A673 (cell line): ENCODE data around the gene GGT5. TPM values are rescaled to one million over a fixed set of nuclear protein-coding genes. Genes with fewer than 3 reads are reported as not detected.
"Not testable (repeated sequence)": the region's sequence is repeated elsewhere in the genome, so short reads cannot be mapped to it uniquely, and the experiment has no call there.

Source experiments
- BruUV-seq: library from RNA; stranded (reverse); fragments of 400-500 nt; replicated peaks from 2 replicates; lab custom pipeline; 2021; lab: Mats Ljungman, UMichigan
- CTCF ChIA-PET: fragments of 300-600 bp; sonication (Branson Sonifier 250); formaldehyde crosslinking; loops from one replicate; lab custom pipeline; 2022; ENCODE audit warnings: antibody characterized with exemption; lab: Charles Lee
- POLR2A ChIA-PET: fragments of 300-600 bp; sonication (Branson Sonifier 250); formaldehyde crosslinking; loops from one replicate; lab custom pipeline; 2022; ENCODE audit warnings: antibody characterized with exemption; ENCODE audit not compliant: low non-redundant PET; lab: Charles Lee
- DNase-seq: peaks from one replicate; pipeline ENCODE4 v3.0.0-alpha.2; 2015; ENCODE audit warnings: low spot score
- H3K27ac ChIP-seq: fragments of 200-600 bp; sonication (generic); 2 replicates; pipeline ENCODE4 v1.5.1; 2016; ENCODE audit warnings: mixed run types, low read depth, mild to moderate bottlenecking, mixed read lengths, antibody characterized with exemption, low read length; ENCODE audit not compliant: poor library complexity, severe bottlenecking
- H3K27me3 ChIP-seq: fragments of 200-600 bp; sonication (generic); replicated peaks from 2 replicates; pipeline ENCODE4 v1.6.1; 2017; ENCODE audit warnings: mixed run types, low read depth, mild to moderate bottlenecking, mixed read lengths, antibody characterized with exemption, low read length; ENCODE audit not compliant: insufficient read depth, poor library complexity
- H3K36me3 ChIP-seq: fragments of 200-600 bp; sonication (generic); 2 replicates; pipeline ENCODE4 v1.6.1; 2016; ENCODE audit warnings: mixed run types, mild to moderate bottlenecking, mixed read lengths, antibody characterized with exemption, low read length; ENCODE audit not compliant: insufficient read depth, poor library complexity, severe bottlenecking
- H3K4me1 ChIP-seq: fragments of 200-600 bp; sonication (generic); 2 replicates; pipeline ENCODE4 v1.6.1; 2017; ENCODE audit warnings: mixed run types, mild to moderate bottlenecking, mixed read lengths, antibody characterized with exemption, low read length; ENCODE audit not compliant: insufficient read depth, poor library complexity, severe bottlenecking
- H3K4me3 ChIP-seq: fragments of 200-600 bp; sonication (generic); 2 replicates; pipeline ENCODE4 v1.5.1; 2016; ENCODE audit warnings: low read depth, mixed run types, mild to moderate bottlenecking, mixed read lengths, low read length; ENCODE audit not compliant: poor library complexity, severe bottlenecking
- H3K9me3 ChIP-seq: fragments of 200-600 bp; sonication (generic); 2 replicates; pipeline ENCODE4 v1.6.1; 2016; ENCODE audit warnings: mixed run types, low read depth, mild to moderate bottlenecking, mixed read lengths, antibody characterized with exemption, low read length; ENCODE audit not compliant: poor library complexity, severe bottlenecking
- EZH2 ChIP-seq: fragments of 200-600 bp; sonication (generic); IDR thresholded peaks from 2 replicates; pipeline ENCODE4 v1.6.1; 2017; ENCODE audit warnings: borderline replicate concordance, low read depth, mild to moderate bottlenecking, mixed read lengths, antibody characterized with exemption, low read length; ENCODE audit not compliant: poor library complexity, severe bottlenecking
- intact Hi-C: fragments of 100-400 bp; cut with micrococcal nuclease; formaldehyde crosslinking; loops from one replicate; pipeline ENCODE4 v1.10.0; 2022; ENCODE audit not compliant: unreplicated experiment
- total RNA-seq: library from RNA; stranded (reverse); gene quantifications from 2 replicates; pipeline ENCODE4 v1.2.3, GENCODE V29; 2021
- TF ChIP-seq, protein P1 (sequence below): fragments of 300-800, 200-600 bp; sonication (generic); conservative IDR thresholded peaks from 2 replicates; pipeline ENCODE4 v1.5.1; 2017; ENCODE audit warnings: low read depth, mild to moderate bottlenecking, antibody characterized with exemption, low read length, moderate library complexity, mixed read lengths

GGT5 gene
- total RNA-seq, 1 experiment from 2014 or later = not detected

DNA sequence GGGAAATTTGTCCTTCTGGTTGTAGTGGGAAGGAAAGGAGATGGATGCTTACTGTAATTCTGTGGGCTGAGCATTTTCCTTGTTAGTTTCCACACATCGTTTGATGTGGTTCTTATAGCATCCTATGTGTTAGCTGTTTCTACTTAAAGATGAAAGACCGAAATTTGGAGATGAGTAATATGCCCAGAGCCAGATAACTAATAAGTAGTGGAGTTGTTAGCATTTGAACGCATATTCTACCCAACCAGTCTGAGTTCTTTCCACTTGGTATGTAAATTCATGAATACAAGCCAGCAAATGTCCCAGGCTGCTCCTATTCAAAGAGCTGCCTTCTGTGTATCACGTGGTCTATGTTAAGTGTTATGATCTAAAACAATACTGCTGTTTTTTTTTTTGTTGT lies 40.4 kb upstream of the GGT5 start:
- TF ChIP-seq, protein P1, sequence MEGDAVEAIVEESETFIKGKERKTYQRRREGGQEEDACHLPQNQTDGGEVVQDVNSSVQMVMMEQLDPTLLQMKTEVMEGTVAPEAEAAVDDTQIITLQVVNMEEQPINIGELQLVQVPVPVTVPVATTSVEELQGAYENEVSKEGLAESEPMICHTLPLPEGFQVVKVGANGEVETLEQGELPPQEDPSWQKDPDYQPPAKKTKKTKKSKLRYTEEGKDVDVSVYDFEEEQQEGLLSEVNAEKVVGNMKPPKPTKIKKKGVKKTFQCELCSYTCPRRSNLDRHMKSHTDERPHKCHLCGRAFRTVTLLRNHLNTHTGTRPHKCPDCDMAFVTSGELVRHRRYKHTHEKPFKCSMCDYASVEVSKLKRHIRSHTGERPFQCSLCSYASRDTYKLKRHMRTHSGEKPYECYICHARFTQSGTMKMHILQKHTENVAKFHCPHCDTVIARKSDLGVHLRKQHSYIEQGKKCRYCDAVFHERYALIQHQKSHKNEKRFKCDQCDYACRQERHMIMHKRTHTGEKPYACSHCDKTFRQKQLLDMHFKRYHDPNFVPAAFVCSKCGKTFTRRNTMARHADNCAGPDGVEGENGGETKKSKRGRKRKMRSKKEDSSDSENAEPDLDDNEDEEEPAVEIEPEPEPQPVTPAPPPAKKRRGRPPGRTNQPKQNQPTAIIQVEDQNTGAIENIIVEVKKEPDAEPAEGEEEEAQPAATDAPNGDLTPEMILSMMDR = no peak
- TF ChIP-seq EZH2 = no peak
- intact Hi-C loops = no loop called here
- Histone ChIP-seq H3K27ac (no peak overlapping the region), H3K36me3 (no peaks in the 10 kb centered on the region), H3K27me3 (no peaks in the 10 kb centered on the region), H3K9me3 (no peaks in the 10 kb centered on the region), H3K4me1 (peaks cover 20% of the 10 kb centered on the region), H3K4me3 (no peak overlapping the region)
- ChIA-PET POLR2A (no interaction called here), CTCF (no interaction called here)
- no peak for DNase-seq
- no TSS peak for BruUV-seq

DNA sequence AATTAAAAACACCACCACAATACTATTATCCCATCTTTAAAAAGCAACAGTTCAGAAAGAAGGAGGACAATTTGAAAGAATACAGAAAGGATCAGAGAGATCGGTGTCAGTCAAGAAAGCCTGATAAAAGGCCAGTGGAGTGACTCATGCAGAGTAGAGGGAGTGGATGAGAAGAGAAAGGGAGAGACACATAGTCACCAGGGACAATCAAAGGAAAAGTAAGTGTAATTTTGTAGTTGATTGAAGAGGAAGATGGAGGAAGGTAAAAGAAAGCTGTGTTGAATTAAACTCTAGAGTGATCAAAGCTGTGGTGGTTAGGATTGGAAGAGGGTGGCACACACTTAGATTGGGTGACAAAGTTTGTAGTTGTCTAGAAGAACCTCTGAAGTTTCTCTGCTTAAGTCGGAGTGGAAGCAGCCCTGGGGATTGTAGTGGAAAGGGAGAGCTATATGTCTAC lies 39.9 kb upstream of the GGT5 start:
- Histone ChIP-seq H3K36me3 (no peaks in the 10 kb centered on the region), H3K9me3 (no peaks in the 10 kb centered on the region), H3K4me3 (no peak overlapping the region), H3K27me3 (no peaks in the 10 kb centered on the region), H3K27ac (no peak overlapping the region), H3K4me1 (peaks cover 20% of the 10 kb centered on the region)
- ChIA-PET CTCF (no interaction called here), POLR2A (no interaction called here)
- no peak for TF ChIP-seq EZH2
- TF ChIP-seq, protein P1 = no peak
- DNase-seq = no peak
- BruUV-seq = no TSS peak
- intact Hi-C loops = no loop called here

DNA sequence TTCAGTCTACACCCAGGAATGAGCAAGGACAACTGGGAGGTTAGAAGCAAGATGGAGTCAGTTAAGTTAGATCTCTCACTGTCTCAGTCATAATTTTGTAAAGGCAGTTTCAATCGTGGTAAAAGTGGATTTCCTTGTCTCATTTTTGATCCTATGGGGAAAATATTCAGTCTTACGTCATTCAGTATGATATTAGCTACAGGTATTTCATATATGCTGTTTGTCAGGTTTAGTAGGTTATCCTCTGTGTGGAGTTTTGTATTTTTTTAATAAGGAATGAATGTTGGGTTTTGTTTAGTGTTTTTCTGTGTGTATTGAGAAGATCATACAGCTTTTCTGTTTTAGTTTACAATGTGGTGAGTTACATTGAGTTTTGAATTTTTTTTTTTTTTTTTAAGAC lies 37.5 kb upstream of the GGT5 start:
- Histone ChIP-seq H3K4me1 (peaks cover 5% of the 10 kb centered on the region), H3K27me3 (no peaks in the 10 kb centered on the region), H3K4me3 (no peak overlapping the region), H3K27ac (no peak overlapping the region), H3K9me3 (no peaks in the 10 kb centered on the region), H3K36me3 (no peaks in the 10 kb centered on the region)
- CTCF ChIA-PET = no interaction called here
- TF ChIP-seq, protein P1 = no peak
- no peak for TF ChIP-seq EZH2
- POLR2A ChIA-PET = no interaction called here
- no TSS peak for BruUV-seq
- intact Hi-C loops = no loop called here
- no peak for DNase-seq

DNA sequence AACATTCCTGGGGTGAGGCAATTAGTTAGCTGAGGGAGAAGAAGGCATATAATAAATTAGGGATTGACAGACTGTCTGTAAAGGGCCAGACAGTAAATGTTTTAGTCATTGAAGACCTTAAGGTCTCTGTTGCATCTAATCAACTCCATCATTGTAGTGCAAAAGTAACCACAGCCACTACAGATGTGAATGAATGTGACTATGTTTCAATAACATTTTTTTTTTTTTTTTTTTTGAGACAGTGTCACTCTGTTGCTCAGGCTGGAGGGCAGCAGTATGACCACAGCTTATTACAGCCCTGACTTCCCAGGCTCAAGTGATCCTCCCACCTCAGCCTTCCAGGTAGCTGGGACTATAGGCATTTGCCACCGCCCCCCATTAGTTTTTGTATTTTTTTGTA lies 35.5 kb upstream of the GGT5 start:
- H3K27me3 ChIP-seq, H3K36me3 ChIP-seq, CTCF ChIA-PET, DNase-seq, H3K4me3 ChIP-seq, H3K4me1 ChIP-seq, H3K9me3 ChIP-seq, POLR2A ChIA-PET, H3K27ac ChIP-seq, BruUV-seq, intact Hi-C loops: not testable (repeated sequence)
